Measurements from ENCODE around the gene MAEA. TPM values are rescaled to one million over a fixed set of nuclear protein-coding genes. Genes with fewer than 3 reads are reported as not detected.

The MAEA gene
- total and polyA plus RNA-seq, 9 of the 15 experiments (the other 6 are each of a cell fraction or from before 2014, with no cell fraction given): 2.1 to 86.5 (median 45.0) TPM

DNA sequence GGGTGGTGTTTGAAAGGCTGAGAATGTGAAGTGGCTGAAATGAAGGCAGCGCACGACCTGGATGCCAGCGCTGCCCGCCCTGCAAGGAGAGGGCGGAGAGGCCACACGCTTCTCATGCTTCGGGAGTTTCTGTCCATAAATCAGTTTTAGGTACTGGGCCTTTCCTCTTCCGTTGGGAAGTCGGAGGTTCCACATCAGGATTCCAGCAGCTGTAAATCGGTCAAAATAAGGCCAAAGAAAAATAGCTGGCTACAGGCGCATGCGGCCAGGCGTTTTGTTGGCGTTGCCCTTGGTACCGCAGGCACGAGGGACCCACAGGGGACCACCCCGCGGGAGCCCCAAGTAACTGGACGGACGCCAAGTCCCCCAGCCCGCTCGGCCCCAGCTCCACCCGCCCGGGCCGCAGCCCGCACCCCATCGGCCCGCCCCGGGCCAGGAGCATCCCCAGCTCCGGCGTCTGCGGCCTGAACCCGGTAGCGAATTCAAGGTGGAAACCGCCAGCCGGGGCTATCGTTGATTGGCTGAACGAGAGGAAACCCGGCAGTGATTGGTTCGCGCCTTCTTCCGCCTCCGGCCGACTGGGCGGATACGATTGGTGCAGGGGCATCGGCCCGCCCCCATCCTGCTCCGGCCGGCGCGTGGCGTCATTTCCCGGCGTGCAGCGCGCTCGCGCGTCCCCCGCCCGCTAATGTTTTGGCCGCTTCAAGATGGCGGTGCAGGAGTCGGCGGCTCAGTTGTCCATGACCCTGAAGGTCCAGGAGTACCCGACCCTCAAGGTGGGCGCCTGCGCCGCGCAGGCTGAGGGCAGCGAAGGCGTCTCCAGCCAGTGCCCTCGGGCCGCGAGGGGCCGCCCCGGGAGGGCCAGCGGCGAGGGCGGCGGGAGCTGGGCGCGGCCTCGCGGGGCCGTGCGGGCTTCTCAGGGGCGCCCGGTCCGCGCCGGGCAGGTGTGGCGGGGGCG is at the start of gene MAEA (continued):
- TF ChIP-seq FOXJ2 (tag; IDR thresholded peaks at IDR 0.05) (no peak), FOXP1 (CRISPR knock-in tag; IDR thresholded peaks at IDR 0.05) (peak; percentile 41), CHCHD3 (CRISPR knock-in tag; IDR thresholded peaks at IDR 0.05) (0 out of 2 replicates have a peak, but pooled peaks have one; percentile 46), NEUROD1 (IDR thresholded peaks at IDR 0.05; ENCODE audit: borderline replicate concordance, low read depth, low read length, partially characterized antibody) (peak; percentile 91), PTTG1 (tag; IDR thresholded peaks at IDR 0.05; ENCODE audit: low read depth) (no peak), L3MBTL2 (IDR thresholded peaks at IDR 0.05) (peak; percentile 84), OTX1 (CRISPR knock-in tag; IDR thresholded peaks at IDR 0.05) (no peak), GABPB2 (CRISPR knock-in tag; conservative IDR thresholded peaks at IDR 0.05) (no peak)
- TF ChIP-seq, protein P1, sequence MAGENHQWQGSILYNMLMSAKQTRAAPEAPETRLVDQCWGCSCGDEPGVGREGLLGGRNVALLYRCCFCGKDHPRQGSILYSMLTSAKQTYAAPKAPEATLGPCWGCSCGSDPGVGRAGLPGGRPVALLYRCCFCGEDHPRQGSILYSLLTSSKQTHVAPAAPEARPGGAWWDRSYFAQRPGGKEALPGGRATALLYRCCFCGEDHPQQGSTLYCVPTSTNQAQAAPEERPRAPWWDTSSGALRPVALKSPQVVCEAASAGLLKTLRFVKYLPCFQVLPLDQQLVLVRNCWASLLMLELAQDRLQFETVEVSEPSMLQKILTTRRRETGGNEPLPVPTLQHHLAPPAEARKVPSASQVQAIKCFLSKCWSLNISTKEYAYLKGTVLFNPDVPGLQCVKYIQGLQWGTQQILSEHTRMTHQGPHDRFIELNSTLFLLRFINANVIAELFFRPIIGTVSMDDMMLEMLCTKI (IDR thresholded peaks at IDR 0.05; ENCODE audit: partially characterized antibody): no peak
- TF ChIP-seq, protein P2, sequence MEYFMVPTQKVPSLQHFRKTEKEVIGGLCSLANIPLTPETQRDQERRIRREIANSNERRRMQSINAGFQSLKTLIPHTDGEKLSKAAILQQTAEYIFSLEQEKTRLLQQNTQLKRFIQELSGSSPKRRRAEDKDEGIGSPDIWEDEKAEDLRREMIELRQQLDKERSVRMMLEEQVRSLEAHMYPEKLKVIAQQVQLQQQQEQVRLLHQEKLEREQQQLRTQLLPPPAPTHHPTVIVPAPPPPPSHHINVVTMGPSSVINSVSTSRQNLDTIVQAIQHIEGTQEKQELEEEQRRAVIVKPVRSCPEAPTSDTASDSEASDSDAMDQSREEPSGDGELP (CRISPR knock-in tag; IDR thresholded peaks at IDR 0.05; ENCODE audit: borderline replicate concordance): peak; percentile 68; the same call in 1 of the 2 replicates
- TF ChIP-seq, protein P3, sequence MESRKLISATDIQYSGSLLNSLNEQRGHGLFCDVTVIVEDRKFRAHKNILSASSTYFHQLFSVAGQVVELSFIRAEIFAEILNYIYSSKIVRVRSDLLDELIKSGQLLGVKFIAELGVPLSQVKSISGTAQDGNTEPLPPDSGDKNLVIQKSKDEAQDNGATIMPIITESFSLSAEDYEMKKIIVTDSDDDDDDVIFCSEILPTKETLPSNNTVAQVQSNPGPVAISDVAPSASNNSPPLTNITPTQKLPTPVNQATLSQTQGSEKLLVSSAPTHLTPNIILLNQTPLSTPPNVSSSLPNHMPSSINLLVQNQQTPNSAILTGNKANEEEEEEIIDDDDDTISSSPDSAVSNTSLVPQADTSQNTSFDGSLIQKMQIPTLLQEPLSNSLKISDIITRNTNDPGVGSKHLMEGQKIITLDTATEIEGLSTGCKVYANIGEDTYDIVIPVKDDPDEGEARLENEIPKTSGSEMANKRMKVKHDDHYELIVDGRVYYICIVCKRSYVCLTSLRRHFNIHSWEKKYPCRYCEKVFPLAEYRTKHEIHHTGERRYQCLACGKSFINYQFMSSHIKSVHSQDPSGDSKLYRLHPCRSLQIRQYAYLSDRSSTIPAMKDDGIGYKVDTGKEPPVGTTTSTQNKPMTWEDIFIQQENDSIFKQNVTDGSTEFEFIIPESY (CRISPR knock-in tag; IDR thresholded peaks at IDR 0.05): peak; percentile 46; the same call in 1 of the 2 replicates
- TF ChIP-seq, protein P4, sequence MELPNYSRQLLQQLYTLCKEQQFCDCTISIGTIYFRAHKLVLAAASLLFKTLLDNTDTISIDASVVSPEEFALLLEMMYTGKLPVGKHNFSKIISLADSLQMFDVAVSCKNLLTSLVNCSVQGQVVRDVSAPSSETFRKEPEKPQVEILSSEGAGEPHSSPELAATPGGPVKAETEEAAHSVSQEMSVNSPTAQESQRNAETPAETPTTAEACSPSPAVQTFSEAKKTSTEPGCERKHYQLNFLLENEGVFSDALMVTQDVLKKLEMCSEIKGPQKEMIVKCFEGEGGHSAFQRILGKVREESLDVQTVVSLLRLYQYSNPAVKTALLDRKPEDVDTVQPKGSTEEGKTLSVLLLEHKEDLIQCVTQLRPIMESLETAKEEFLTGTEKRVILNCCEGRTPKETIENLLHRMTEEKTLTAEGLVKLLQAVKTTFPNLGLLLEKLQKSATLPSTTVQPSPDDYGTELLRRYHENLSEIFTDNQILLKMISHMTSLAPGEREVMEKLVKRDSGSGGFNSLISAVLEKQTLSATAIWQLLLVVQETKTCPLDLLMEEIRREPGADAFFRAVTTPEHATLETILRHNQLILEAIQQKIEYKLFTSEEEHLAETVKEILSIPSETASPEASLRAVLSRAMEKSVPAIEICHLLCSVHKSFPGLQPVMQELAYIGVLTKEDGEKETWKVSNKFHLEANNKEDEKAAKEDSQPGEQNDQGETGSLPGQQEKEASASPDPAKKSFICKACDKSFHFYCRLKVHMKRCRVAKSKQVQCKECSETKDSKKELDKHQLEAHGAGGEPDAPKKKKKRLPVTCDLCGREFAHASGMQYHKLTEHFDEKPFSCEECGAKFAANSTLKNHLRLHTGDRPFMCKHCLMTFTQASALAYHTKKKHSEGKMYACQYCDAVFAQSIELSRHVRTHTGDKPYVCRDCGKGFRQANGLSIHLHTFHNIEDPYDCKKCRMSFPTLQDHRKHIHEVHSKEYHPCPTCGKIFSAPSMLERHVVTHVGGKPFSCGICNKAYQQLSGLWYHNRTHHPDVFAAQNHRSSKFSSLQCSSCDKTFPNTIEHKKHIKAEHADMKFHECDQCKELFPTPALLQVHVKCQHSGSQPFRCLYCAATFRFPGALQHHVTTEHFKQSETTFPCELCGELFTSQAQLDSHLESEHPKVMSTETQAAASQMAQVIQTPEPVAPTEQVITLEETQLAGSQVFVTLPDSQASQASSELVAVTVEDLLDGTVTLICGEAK (IDR thresholded peaks at IDR 0.05): peak; percentile 90
- TF ChIP-seq, protein P4 (CRISPR knock-in tag; IDR thresholded peaks at IDR 0.05): 0 out of 2 replicates have a peak, but pooled peaks have one; percentile 43
